ENCODE measurements around the gene PDZRN4.

DNA sequence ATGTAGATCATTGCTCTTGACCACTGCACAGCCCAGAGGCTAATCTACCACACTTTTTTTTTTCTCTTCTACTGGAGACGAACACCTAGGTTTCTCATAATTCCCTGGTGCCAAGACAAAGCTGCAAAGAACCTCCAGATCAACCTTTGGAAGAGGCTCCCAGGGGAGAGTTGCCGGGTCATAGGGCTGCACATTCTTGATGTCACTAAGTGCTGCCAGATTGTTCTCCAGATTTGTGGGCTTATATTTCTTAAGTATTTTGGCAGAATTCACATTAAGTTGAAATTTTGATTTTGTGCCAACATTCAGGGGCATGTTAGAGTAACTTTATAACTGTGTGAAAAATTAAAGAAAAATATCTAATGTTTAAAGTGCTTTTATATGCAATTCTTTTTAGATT is 13.5 kb upstream of the PDZRN4 start:
- TF ChIP-seq POLR2A (IDR thresholded peaks at IDR 0.05): no peak
- TF ChIP-seq, protein P1, sequence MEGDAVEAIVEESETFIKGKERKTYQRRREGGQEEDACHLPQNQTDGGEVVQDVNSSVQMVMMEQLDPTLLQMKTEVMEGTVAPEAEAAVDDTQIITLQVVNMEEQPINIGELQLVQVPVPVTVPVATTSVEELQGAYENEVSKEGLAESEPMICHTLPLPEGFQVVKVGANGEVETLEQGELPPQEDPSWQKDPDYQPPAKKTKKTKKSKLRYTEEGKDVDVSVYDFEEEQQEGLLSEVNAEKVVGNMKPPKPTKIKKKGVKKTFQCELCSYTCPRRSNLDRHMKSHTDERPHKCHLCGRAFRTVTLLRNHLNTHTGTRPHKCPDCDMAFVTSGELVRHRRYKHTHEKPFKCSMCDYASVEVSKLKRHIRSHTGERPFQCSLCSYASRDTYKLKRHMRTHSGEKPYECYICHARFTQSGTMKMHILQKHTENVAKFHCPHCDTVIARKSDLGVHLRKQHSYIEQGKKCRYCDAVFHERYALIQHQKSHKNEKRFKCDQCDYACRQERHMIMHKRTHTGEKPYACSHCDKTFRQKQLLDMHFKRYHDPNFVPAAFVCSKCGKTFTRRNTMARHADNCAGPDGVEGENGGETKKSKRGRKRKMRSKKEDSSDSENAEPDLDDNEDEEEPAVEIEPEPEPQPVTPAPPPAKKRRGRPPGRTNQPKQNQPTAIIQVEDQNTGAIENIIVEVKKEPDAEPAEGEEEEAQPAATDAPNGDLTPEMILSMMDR (IDR thresholded peaks at IDR 0.05 in 8 of 11, conservative IDR thresholded peaks at IDR 0.05 in 3 of 11): no peak
- TF ChIP-seq POLR2AphosphoS5 (IDR thresholded peaks at IDR 0.05): no peak

All from spleen (tissue), 7 donors.